Measurements from ENCODE around the gene FUOM. TPM values are rescaled to one million over a fixed set of nuclear protein-coding genes. Genes with fewer than 3 reads are reported as not detected.

Gene FUOM
- total RNA-seq, 1 donor from 2014 or later: 37.2 TPM

DNA sequence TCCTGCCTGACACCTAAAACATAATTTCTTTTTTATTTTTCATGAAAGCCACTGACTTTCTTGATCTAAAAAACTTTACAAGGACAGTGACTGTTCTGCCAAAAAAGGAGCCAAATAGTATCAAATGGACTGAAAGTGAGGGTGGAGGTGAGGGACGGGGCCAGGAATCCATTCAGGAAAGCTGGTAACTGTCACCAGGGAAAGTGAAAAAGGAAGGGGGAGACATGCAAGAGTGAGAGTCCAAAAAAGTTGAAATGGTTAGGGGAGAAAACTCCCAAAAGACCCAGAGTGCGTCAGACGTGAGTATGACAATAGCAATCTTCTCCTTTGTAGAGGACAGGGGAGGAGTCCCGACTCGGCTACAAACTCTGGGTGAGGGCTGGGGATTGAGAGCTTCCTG lies 13.6 kb downstream of the FUOM start:
- Mint-ChIP-seq H3K9me3 (no peaks in the 10 kb centered on the region), H3K4me3 (no peak overlapping the region), H3K4me1 (peaks cover 4% of the 10 kb centered on the region), H3K27me3 (peaks cover 44% of the 10 kb centered on the region), H3K27ac (no peak overlapping the region), H3K36me3 (ENCODE audit: low read depth) (no peaks in the 10 kb centered on the region)
- ATAC-seq (ENCODE audit: low read depth): no peak
- ChIA-PET CTCF (no interaction called here), POLR2A (interaction anchor here (0.7 to 2.8 kb wide), 3 partner anchors 13 to 351 kb away, joined by 3 to 8 read pairs (median 4); partner anchors contain the start of genes ECHS1 and FUOM)
- intact Hi-C loops (cut with micrococcal nuclease): no loop called here
- no peak for TF ChIP-seq CTCF (IDR thresholded peaks at IDR 0.05)
- DNase-seq: no peak

DNA sequence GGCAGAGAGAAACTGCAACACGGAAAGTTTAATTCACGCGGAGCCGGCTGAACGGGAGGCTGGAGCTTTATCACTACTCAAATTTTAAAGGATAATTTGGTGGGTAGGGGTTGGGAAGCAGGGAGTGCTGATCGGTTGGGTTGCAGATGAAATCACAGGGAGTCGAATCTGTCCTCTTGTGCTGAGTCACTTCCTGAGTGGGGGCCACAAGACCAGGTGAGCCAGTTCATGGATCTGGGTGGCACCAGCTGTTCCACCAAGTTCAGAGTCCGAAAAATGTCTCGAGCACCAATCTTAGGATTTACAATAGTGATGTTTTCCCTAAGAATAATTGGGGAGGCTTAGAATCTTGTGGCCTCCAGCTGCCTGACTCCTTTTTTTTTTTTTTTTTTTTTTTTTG lies 14.3 kb downstream of the FUOM start:
- Mint-ChIP-seq H3K27ac (no peak overlapping the region), H3K4me1 (peaks cover 4% of the 10 kb centered on the region), H3K36me3 (ENCODE audit: low read depth) (no peaks in the 10 kb centered on the region), H3K9me3 (no peaks in the 10 kb centered on the region), H3K27me3 (peaks cover 41% of the 10 kb centered on the region), H3K4me3 (no peak overlapping the region)
- no peak for TF ChIP-seq CTCF (IDR thresholded peaks at IDR 0.05)
- DNase-seq (no peak), ATAC-seq (ENCODE audit: low read depth) (no peak)
- CTCF ChIA-PET: no interaction called here
- intact Hi-C loops (cut with micrococcal nuclease): no loop called here
- POLR2A ChIA-PET: interaction anchor here (2.8 kb wide), 1 partner anchor 14 kb away, joined by 8 read pairs; the partner anchor contains the start of gene FUOM

GRCh38 chr10:133342942-133343341 lies 14.9 kb downstream of the FUOM start:
- ChIA-PET POLR2A (no interaction called here), CTCF (no interaction called here)
- H3K27me3 Mint-ChIP-seq: peaks cover 41% of the 10 kb centered on the region
- no peaks in the 10 kb centered on the region for H3K36me3 Mint-ChIP-seq (ENCODE audit: low read depth)
- H3K4me3 Mint-ChIP-seq: no peak overlapping the region
- DNase-seq (no peak), ATAC-seq (ENCODE audit: low read depth) (no peak)
- no peaks in the 10 kb centered on the region for H3K9me3 Mint-ChIP-seq
- no peak for TF ChIP-seq CTCF (IDR thresholded peaks at IDR 0.05)
- intact Hi-C loops (cut with micrococcal nuclease): no loop called here
- H3K4me1 Mint-ChIP-seq: peaks cover 4% of the 10 kb centered on the region
- H3K27ac Mint-ChIP-seq: no peak overlapping the region

- DNase-seq (no peak), ATAC-seq (ENCODE audit: low read depth) (no peak)
- H3K4me1 Mint-ChIP-seq: peaks cover 4% of the 10 kb centered on the region
- TF ChIP-seq CTCF (IDR thresholded peaks at IDR 0.05): no peak
- CTCF ChIA-PET: no interaction called here
- H3K9me3 Mint-ChIP-seq: no peaks in the 10 kb centered on the region
- H3K27ac Mint-ChIP-seq: no peak overlapping the region
- intact Hi-C loops (cut with micrococcal nuclease): no loop called here
- no peak overlapping the region for H3K4me3 Mint-ChIP-seq
- POLR2A ChIA-PET: no interaction called here
- no peaks in the 10 kb centered on the region for H3K36me3 Mint-ChIP-seq (ENCODE audit: low read depth)
- peaks cover 41% of the 10 kb centered on the region for H3K27me3 Mint-ChIP-seq
Observed at GRCh38 chr10:133341983-133342382, 15.8 kb downstream of the FUOM start.

DNA sequence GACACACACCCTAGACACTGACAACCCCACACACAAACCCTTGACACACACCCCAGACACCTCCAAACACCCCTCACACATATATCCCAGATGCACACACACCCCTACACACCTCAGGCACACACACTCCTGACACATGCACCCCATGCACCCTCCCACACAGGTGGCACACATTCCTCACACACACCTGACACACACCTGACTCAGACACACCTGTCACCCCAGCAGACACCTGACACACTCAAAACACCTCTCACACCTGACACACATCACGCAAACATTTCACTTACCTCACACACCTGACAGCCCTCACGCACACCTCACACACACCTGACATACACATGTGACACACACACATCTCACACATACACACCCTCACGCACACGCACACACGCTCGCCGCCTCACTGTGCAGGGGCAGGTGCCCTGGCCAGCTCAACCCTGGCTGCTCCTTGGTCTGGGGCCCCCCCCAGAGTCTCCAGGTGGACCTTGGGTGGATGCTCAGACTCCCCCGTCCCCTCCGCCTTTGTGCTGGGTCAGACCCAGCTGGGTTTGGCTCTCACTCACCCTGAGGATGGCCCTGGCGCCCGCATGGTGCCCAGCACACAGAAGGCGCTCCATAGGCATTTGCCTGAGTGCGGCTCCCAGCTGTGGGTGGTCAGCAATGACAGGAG lies 18.0 kb downstream of the FUOM start:
- no peaks in the 10 kb centered on the region for H3K9me3 Mint-ChIP-seq
- no peak overlapping the region for H3K4me3 Mint-ChIP-seq
- CTCF ChIA-PET: no interaction called here
- no peak for TF ChIP-seq CTCF (IDR thresholded peaks at IDR 0.05)
- peaks cover 4% of the 10 kb centered on the region for H3K4me1 Mint-ChIP-seq
- DNase-seq (no peak), ATAC-seq (ENCODE audit: low read depth) (no peak)
- H3K27me3 Mint-ChIP-seq: peaks cover 27% of the 10 kb centered on the region
- intact Hi-C loops (cut with micrococcal nuclease): no loop called here
- no peak overlapping the region for H3K27ac Mint-ChIP-seq
- no peaks in the 10 kb centered on the region for H3K36me3 Mint-ChIP-seq (ENCODE audit: low read depth)
- POLR2A ChIA-PET: no interaction called here

Measured in activated B cell treated with CpG ODN at 0.5 μM for 24 hours (primary cell).